ENCODE measurements around the gene ITIH2.

The ITIH2 gene

GRCh38 chr10:7794251-7795026 lies 91.3 kb downstream of the ITIH2 start:
- no peak for DNase-seq

- DNase-seq = no peak
These were observed 92.5 kb downstream of the ITIH2 start for GRCh38 chr10:7795605-7796004.

GRCh38 chr10:7797582-7797981 lies 94.5 kb downstream of the ITIH2 start:
- no peak for DNase-seq
